GM18507 (cell line): ENCODE results near the gene CAVIN4.

ENCODE experiments used
- DNase-seq: peaks from one replicate; pipeline ENCODE4 v3.0.0; 2011; ENCODE audit warnings: low read depth; ENCODE audit not compliant: insufficient read length; ENCODE audit errors: extremely low spot score
- FAIRE-seq: peaks from 2 replicates; lab custom pipeline; 2011; peaks lifted over from hg19 to GRCh38; lab: Jason Lieb, UNC

CAVIN4 gene, protein sequence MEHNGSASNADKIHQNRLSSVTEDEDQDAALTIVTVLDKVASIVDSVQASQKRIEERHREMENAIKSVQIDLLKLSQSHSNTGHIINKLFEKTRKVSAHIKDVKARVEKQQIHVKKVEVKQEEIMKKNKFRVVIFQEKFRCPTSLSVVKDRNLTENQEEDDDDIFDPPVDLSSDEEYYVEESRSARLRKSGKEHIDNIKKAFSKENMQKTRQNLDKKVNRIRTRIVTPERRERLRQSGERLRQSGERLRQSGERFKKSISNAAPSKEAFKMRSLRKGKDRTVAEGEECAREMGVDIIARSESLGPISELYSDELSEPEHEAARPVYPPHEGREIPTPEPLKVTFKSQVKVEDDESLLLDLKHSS

GRCh38 chr9:100577776-100578448 is at the start of gene CAVIN4:
TSS of gene CAVIN4 (plus strand) at chr9:100578079. CDS start at chr9:100578144, 65 bp downstream.
- no peak for DNase-seq
- no peak for FAIRE-seq

GRCh38 chr9:100534401-100534800 is 43.5 kb upstream of the CAVIN4 start:
- FAIRE-seq = no peak
- no peak for DNase-seq

- no peak for DNase-seq
- FAIRE-seq = no peak
Observed at GRCh38 chr9:100540327-100540726, 37.6 kb upstream of the CAVIN4 start.

DNA sequence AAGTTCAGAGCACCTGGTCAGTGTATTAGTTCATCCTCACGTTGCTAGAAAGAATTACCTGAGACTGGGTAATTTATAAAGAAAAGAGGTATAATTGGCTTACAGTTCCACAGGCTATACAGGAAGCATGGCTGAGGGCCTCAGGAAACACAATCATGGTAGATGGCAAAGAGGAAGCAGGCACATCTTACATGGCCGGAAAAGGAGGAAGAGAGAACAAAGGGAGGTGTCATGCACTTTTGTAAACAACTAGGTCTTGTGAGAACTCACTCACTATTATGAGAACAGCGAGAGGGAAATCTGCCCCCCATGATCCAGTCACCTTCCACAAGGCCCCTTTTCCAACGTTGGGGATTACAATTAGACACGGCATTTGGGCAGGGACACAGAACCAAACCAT is 28.8 kb upstream of the CAVIN4 start:
- no peak for DNase-seq
- no peak for FAIRE-seq

DNA sequence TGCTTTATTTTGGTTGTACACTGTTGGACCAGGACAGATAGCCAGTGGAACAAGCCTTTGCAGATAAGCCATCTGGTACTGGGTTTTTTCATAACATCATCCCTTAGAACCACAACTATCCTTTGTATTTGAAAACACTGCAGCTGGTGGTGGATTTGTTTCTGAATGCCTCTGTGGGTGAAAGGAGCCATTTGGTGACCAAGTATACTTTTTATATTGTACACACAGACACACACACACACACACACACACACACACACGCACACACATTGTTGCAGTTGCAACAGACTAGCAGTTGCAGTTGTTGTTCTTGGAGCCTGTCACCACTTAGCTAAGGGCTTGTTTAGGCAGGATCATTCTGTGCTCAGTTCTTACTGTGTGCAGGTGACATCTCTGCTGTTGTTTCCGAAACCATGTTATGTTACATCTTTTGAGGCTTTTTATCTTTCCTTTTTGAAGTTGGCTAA is 22.9 kb upstream of the CAVIN4 start:
- FAIRE-seq = no peak
- DNase-seq = no peak

DNA sequence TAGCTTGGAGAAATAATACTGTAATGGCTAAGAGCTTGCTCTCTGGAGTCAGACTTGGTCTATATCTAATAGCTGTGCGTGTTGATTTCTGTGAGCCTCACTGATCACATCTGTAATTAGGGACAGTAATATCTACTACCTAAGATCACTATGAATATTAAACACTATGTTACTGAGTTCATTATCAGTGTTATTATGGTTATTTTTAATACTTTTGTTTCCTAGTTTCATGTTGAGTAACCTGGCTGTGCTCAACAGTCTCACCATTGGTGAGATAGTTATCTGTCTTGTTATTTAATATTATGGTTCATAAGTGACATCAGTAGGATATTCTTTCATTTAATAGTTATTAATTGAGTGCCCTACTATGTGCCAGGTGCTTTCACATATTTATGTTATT is 22.4 kb upstream of the CAVIN4 start:
- FAIRE-seq (no peak), DNase-seq (no peak)

DNA sequence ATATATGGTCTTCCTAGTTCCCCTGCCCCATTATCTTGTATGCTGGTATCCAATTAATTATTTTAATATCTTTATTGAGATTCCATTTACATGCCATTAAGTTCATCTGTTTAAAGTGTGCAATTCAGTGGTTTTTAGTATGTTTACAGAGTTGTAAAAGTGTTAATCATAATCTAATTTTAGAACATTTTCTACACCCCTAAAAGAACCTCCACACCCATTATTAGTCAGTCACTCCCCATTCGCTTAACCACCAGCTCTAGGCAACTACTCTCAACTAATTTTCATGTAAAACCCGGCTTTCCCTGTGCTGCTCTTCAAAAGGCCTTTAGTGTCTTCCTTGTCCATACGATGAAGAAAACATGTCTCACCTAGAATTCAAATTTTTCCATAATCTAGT is 20.8 kb upstream of the CAVIN4 start:
- FAIRE-seq (no peak), DNase-seq (no peak)

DNA sequence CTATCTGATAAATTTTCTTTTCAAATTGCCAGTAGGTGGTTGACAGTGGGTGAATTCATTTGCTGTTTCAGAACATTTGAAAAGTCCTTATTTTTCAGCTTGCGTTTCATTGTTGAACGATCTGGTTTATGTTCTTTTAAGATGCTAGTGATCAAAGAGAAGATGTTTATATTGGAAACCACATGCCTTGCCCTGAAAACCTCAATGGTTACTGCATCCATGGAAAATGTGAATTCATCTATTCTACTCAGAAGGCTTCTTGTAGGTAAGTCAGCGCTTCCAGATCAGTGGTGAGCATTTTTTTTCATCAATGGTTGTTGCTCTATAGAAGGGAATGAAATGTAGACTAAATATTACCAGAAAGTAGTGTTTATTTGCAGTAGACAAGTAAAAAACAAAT is 16.6 kb upstream of the CAVIN4 start:
- DNase-seq (no peak), FAIRE-seq (no peak)

GRCh38 chr9:100567856-100568255 is 10.0 kb upstream of the CAVIN4 start:
- DNase-seq = no peak
- FAIRE-seq = no peak

DNA sequence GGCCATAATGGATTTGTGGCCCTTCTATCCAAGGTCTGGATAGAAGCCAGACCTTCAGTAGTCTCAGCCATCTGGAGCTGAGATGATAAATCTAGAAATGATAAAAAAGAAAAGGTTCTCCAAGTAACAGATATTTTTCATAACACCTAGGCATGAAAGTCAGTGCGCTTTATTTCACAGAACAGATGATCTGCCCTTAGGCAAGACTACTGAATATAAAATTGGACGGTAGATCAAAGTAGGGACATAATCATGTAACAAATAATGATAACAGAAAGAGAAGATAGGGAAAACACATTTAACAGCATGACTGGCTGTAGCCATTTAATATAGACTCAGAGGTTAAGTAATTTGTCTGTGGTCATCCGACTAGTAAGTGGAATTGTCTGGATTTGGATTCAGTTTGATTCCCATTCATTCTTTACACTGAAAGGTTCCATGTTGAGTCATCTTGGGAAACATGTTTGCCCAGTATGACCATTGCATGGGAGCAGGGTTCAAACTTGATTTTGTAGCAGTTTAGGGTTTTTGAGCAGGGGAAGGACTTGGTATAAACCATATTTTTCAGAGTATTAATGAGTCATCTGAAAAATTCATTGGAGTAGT is 4.1 kb upstream of the CAVIN4 start:
- DNase-seq (no peak), FAIRE-seq (no peak)

GRCh38 chr9:100575006-100575405 is 2.9 kb upstream of the CAVIN4 start:
- FAIRE-seq = no peak
- DNase-seq = no peak

GRCh38 chr9:100575765-100576386 is 2.0 kb upstream of the CAVIN4 start:
- no peak for FAIRE-seq
- no peak for DNase-seq

GRCh38 chr9:100578610-100579009 is 731 bp downstream of the CAVIN4 start:
- DNase-seq = no peak
- no peak for FAIRE-seq

GRCh38 chr9:100579665-100580064 is 1.8 kb downstream of the CAVIN4 start:
- no peak for FAIRE-seq

GRCh38 chr9:100580257-100580656 is 2.4 kb downstream of the CAVIN4 start:
- FAIRE-seq = no peak
- DNase-seq = no peak

More at GRCh38 chr9:100579665-100580064, 1.8 kb downstream of the CAVIN4 start:
- DNase-seq = no peak

GRCh38 chr9:100581081-100581480 is 3.2 kb downstream of the CAVIN4 start:
- DNase-seq = no peak
- FAIRE-seq = no peak

- DNase-seq (no peak), FAIRE-seq (no peak)
Observed at GRCh38 chr9:100581661-100582060, 3.8 kb downstream of the CAVIN4 start.

DNA sequence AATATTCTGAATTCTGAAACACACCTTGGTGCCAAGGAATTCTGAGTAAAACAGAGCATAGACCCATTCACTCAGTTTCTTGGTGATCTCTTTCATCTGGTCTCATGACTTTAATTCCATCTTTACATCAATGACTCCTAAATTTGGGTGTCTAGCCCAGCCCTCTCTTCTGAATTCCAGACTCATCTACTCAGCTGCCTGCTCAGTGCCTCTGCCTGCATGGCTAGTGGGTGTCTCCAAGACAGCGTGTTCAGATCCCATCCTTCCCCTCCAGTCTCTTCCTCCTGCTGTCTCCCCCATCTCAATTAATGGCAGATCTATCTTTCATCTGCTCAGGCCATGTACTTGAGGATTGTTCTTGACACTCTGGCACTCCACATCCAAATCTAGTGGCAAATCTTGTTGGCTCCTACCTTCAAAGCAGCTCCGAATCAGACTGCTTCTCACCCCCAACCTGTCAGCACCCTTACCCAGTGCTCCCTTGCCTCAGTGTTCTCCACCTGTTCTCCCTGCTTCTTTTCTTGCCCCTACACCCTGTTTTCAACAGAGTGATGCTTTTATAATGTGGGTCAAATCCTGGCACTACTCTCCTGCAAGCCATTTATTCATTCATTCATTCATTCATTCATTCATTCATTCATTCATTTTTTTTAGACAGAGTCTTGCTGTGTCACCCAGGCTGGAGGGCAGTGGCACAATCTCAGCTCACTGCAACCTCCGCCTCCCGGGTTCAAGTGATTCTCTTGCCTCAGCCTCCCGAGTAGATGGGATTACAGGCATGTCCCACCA is 5.3 kb downstream of the CAVIN4 start:
- FAIRE-seq = no peak

DNA sequence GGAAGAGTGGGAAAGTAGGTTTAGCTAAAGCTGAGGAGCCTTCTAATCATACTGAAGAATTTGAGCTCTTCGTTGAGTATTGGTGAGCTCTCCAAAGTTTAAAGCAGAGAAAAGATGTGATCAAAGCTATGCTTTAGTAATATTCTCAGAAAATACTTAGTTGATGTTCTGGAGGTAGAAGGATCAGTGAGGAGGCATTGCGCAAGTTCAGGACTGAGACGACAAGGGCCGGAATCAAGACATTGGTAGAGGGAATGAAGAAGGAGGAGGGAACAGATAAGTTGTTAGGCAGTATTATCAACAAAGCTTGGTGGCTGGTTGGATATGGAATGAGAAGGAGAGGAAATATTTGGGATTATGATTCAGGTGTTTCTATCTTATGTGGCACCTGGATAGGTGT is 7.1 kb downstream of the CAVIN4 start:
- DNase-seq = no peak
- FAIRE-seq = no peak

More for the DNA sequence above, 5.3 kb downstream of the CAVIN4 start:
- DNase-seq = no peak
